Lower lobe of right lung (tissue), 2 donors: ENCODE results near the gene CBLN3. TPM values are rescaled to one million over a fixed set of nuclear protein-coding genes. Genes with fewer than 3 reads are reported as not detected.

Source experiments
- ATAC-seq, 2 donors: fragments of 200-7000 bp; cut with Tn5 transposase; one replicate each; pipeline ENCODE4 v1.9.1; 2020 to 2022; ENCODE audit warnings: mild to moderate bottlenecking in 2 of 2, moderate library complexity in 2 of 2
- DNase-seq: peaks from one replicate; pipeline ENCODE4 v3.0.0-alpha.2; 2020
- H3K27ac ChIP-seq: fragments of 200-600 bp; one replicate; pipeline ENCODE4 v1.8.0; 2022
- H3K27me3 ChIP-seq: fragments of 200-600 bp; one replicate; pipeline ENCODE4 v1.8.0; 2022; ENCODE audit warnings: low read depth
- H3K36me3 ChIP-seq: fragments of 200-600 bp; one replicate; pipeline ENCODE4 v1.8.0; 2022; ENCODE audit warnings: mild to moderate bottlenecking
- H3K4me1 ChIP-seq: fragments of 200-600 bp; one replicate; pipeline ENCODE4 v1.8.0; 2022
- H3K4me3 ChIP-seq: fragments of 200-600 bp; one replicate; pipeline ENCODE4 v1.8.0; 2022; ENCODE audit warnings: mild to moderate bottlenecking
- H3K9me3 ChIP-seq: fragments of 200-600 bp; one replicate; pipeline ENCODE4 v1.8.0; 2022
- CTCF ChIP-seq: fragments of 200-600 bp; IDR thresholded peaks from one replicate; pipeline ENCODE4 v1.8.0; 2022; ENCODE audit warnings: antibody characterized with exemption, mild to moderate bottlenecking
- intact Hi-C: fragments of 100-400 bp; cut with DNase I; formaldehyde crosslinking; loops from one replicate; pipeline ENCODE4 v1.11.0; 2022
- total RNA-seq: library from RNA; stranded (reverse); fragmentation: NEBNext Ultra II Directional; extraction: Animal tissue kit (Norgen Biotek cat#: 25700); gene quantifications from one replicate; pipeline ENCODE4 v1.2.1, GENCODE V29; 2021
- donor health status: DM: no; HTN: yes; CAD: no; lungs with severe emphysema.

CBLN3 gene
- total RNA-seq, 1 donor from 2014 or later = 2.3 TPM

GRCh38 chr14:24382064-24382371 is 47.5 kb downstream of the CBLN3 start:
- no peaks in the 10 kb centered on the region for H3K27me3 ChIP-seq
- no peaks in the 10 kb centered on the region for H3K9me3 ChIP-seq
- no peaks in the 10 kb centered on the region for H3K4me1 ChIP-seq
- ATAC-seq = no peak
- DNase-seq = no peak
- H3K27ac ChIP-seq = no peak overlapping the region
- H3K4me3 ChIP-seq = no peak overlapping the region
- intact Hi-C loops = no loop called here
- no peaks in the 10 kb centered on the region for H3K36me3 ChIP-seq
- TF ChIP-seq CTCF = no peak

- Histone ChIP-seq H3K36me3 (no peaks in the 10 kb centered on the region), H3K27me3 (no peaks in the 10 kb centered on the region), H3K4me3 (no peak overlapping the region), H3K4me1 (no peaks in the 10 kb centered on the region), H3K27ac (no peak overlapping the region), H3K9me3 (no peaks in the 10 kb centered on the region)
- no peak for TF ChIP-seq CTCF
- ATAC-seq (no peak), DNase-seq (no peak)
- intact Hi-C loops = no loop called here
These were observed 48.0 kb downstream of the CBLN3 start for GRCh38 chr14:24381363-24382063.

GRCh38 chr14:24379907-24380730 is 49.3 kb downstream of the CBLN3 start:
- ATAC-seq (no peak), DNase-seq (no peak)
- no peak for TF ChIP-seq CTCF
- intact Hi-C loops = no loop called here
- H3K27me3 ChIP-seq = no peaks in the 10 kb centered on the region
- no peaks in the 10 kb centered on the region for H3K9me3 ChIP-seq
- H3K27ac ChIP-seq = no peak overlapping the region
- no peaks in the 10 kb centered on the region for H3K36me3 ChIP-seq
- H3K4me3 ChIP-seq = no peak overlapping the region
- H3K4me1 ChIP-seq = no peaks in the 10 kb centered on the region

GRCh38 chr14:24378981-24379906 is 50.2 kb downstream of the CBLN3 start:
- TF ChIP-seq CTCF = no peak
- intact Hi-C loops = no loop called here
- no peak for DNase-seq
- Histone ChIP-seq H3K4me1 (no peaks in the 10 kb centered on the region), H3K4me3 (no peak overlapping the region), H3K9me3 (no peaks in the 10 kb centered on the region), H3K27ac (no peak overlapping the region), H3K36me3 (no peaks in the 10 kb centered on the region), H3K27me3 (no peaks in the 10 kb centered on the region)
- no peak for ATAC-seq

- intact Hi-C loops = no loop called here
- Histone ChIP-seq H3K9me3 (no peaks in the 10 kb centered on the region), H3K27me3 (no peaks in the 10 kb centered on the region), H3K36me3 (peaks cover 6% of the 10 kb centered on the region), H3K4me3 (no peak overlapping the region), H3K27ac (no peak overlapping the region), H3K4me1 (no peaks in the 10 kb centered on the region)
- no peak for DNase-seq
- TF ChIP-seq CTCF = no peak
- no peak for ATAC-seq
These were observed 51.1 kb downstream of the CBLN3 start for GRCh38 chr14:24378327-24378726.
